GM23248 (cell line): ENCODE results near the gene CARD11. TPM values are rescaled to one million over a fixed set of nuclear protein-coding genes. Genes with fewer than 3 reads are reported as not detected.
A peak's percentile ranks its signal among the peaks of the same experiment; 100 is the strongest.

Source experiments
- DNase-seq: peaks from one replicate; pipeline ENCODE4 v3.0.0-alpha.2; 2015
- H2AFZ ChIP-seq: fragments of 200-600 bp; sonication (generic); 2 replicates; pipeline ENCODE4 v1.6.1; 2016; ENCODE audit warnings: antibody characterized with exemption
- H3F3A ChIP-seq: fragments of 200-600 bp; sonication (generic); 2 replicates; pipeline ENCODE4 v1.6.1; 2016; ENCODE audit warnings: mild to moderate bottlenecking, antibody characterized with exemption, mixed run types; ENCODE audit not compliant: insufficient read depth
- H3K27ac ChIP-seq: fragments of 200-600 bp; sonication (generic); 2 replicates; pipeline ENCODE4 v1.5.1; 2016; ENCODE audit warnings: mild to moderate bottlenecking
- H3K27me3 ChIP-seq: fragments of 200-600 bp; sonication (generic); replicated peaks from 2 replicates; pipeline ENCODE4 v1.6.1; 2016; ENCODE audit warnings: mild to moderate bottlenecking; ENCODE audit not compliant: insufficient read depth
- H3K36me3 ChIP-seq: fragments of 200-600 bp; sonication (generic); 2 replicates; pipeline ENCODE4 v1.6.1; 2016; ENCODE audit warnings: low read depth, mild to moderate bottlenecking
- H3K4me1 ChIP-seq: fragments of 200-600 bp; sonication (generic); 2 replicates; pipeline ENCODE4 v1.6.1; 2016; ENCODE audit warnings: mild to moderate bottlenecking; ENCODE audit not compliant: insufficient read depth
- H3K4me2 ChIP-seq: fragments of 200-600 bp; sonication (generic); one replicate; pipeline ENCODE4 v1.6.1; 2016; ENCODE audit warnings: mild to moderate bottlenecking; ENCODE audit not compliant: unreplicated experiment
- H3K4me3 ChIP-seq: fragments of 200-600 bp; sonication (generic); 2 replicates; pipeline ENCODE4 v1.5.1; 2016; ENCODE audit warnings: mild to moderate bottlenecking
- H3K79me2 ChIP-seq: fragments of 200-600 bp; sonication (generic); 2 replicates; pipeline ENCODE4 v1.6.1; 2016; ENCODE audit warnings: mild to moderate bottlenecking; ENCODE audit not compliant: insufficient read depth
- H3K9ac ChIP-seq: fragments of 200-600 bp; sonication (generic); 2 replicates; pipeline ENCODE4 v1.6.1; 2016; ENCODE audit warnings: mild to moderate bottlenecking
- H3K9me2 ChIP-seq: fragments of 200-600 bp; sonication (generic); 2 replicates; pipeline ENCODE4 v1.6.1; 2016; ENCODE audit warnings: mixed run types, mild to moderate bottlenecking, moderate library complexity; ENCODE audit not compliant: insufficient read depth
- H3K9me3 ChIP-seq: fragments of 200-600 bp; sonication (generic); one replicate; pipeline ENCODE4 v1.6.1; 2017; ENCODE audit warnings: low read depth
- H4K20me1 ChIP-seq: fragments of 200-600 bp; sonication (generic); 2 replicates; pipeline ENCODE4 v1.6.0; 2016; ENCODE audit not compliant: insufficient read depth
- EZH2 ChIP-seq: fragments of 200-600 bp; sonication (generic); IDR thresholded peaks from 2 replicates; pipeline ENCODE4 v1.6.1; 2018; ENCODE audit warnings: antibody characterized with exemption, mild to moderate bottlenecking; ENCODE audit not compliant: insufficient read depth, poor library complexity, severe bottlenecking
- EZH2phosphoT487 ChIP-seq: fragments of 200-600 bp; sonication (generic); IDR thresholded peaks from 2 replicates; pipeline ENCODE4 v1.6.1; 2018; ENCODE audit warnings: antibody characterized with exemption, moderate library complexity, mild to moderate bottlenecking, low read depth; ENCODE audit not compliant: insufficient read depth
- WGBS, 2 experiments: methylation state at CpG; one replicate each; pipeline ENCODE4 v1.1.6; 2015 to 2017; ENCODE audit warnings: low lambda C conversion rate in 2 of 2, low coverage in 1 of 2; ENCODE audit errors: missing lambda C conversion rate in 2 of 2; 5-methylcytosine and 5-hydroxymethylcytosine counted together
- in situ Hi-C: fragments of 300-500 bp; cut with MboI; formaldehyde crosslinking; loops from 2 replicates; pipeline ENCODE4 v1.15.0; 2020
- polyA plus RNA-seq: library from polyadenylated mRNA; unstranded; fragments of >200 nt; fragmentation: Nextera tagmentation; extraction: Ambion mirVana; gene quantifications from 2 replicates; pipeline ENCODE4 v1.2.1, GENCODE V29; 2016
- total RNA-seq: library from RNA; depleted of rRNA; stranded (reverse); fragments of >200 nt; shearing (Covaris generic); gene quantifications from 2 replicates; pipeline ENCODE4 v1.2.3, GENCODE V29; 2014

The CARD11 gene
- total and polyA plus RNA-seq, 2 experiments from 2014 or later, result not detected

- TF ChIP-seq EZH2 (no peak), EZH2phosphoT487 (no peak)
- Histone ChIP-seq H3K9ac (no peak overlapping the region), H3K27me3 (no peaks in the 10 kb centered on the region), H3K9me2 (no peaks in the 10 kb centered on the region), H3F3A (no peaks in the 10 kb centered on the region), H2AFZ (no peak overlapping the region), H3K9me3 (no peaks in the 10 kb centered on the region), H3K4me2 (no peak overlapping the region), H3K27ac (no peak overlapping the region), H4K20me1 (no peaks in the 10 kb centered on the region), H3K79me2 (no peaks in the 10 kb centered on the region), H3K4me1 (no peaks in the 10 kb centered on the region), H3K36me3 (no peaks in the 10 kb centered on the region), H3K4me3 (no peak overlapping the region)
- in situ Hi-C loops, result no loop called here
- 51 to 61% methylated on average over 3 to 9 of the region's 9 CpGs for WGBS, 2 experiments
- DNase-seq, result no peak
Measured at GRCh38 chr7:3029138-3029537, 14.5 kb downstream of the CARD11 start.

GRCh38 chr7:3028758-3029093, 14.9 kb downstream of the CARD11 start:
- H3K4me2 ChIP-seq, result no peak overlapping the region
- H3K4me1 ChIP-seq, result no peaks in the 10 kb centered on the region
- no peak overlapping the region for H3K4me3 ChIP-seq
- TF ChIP-seq EZH2 (no peak), EZH2phosphoT487 (no peak)
- no peak overlapping the region for H2AFZ ChIP-seq
- no peaks in the 10 kb centered on the region for H3K9me2 ChIP-seq
- no peak overlapping the region for H3K9ac ChIP-seq
- no peaks in the 10 kb centered on the region for H4K20me1 ChIP-seq
- in situ Hi-C loops, result no loop called here
- WGBS, 2 experiments, result 15 to 32% methylated on average over 5 of the region's 5 CpGs
- H3K9me3 ChIP-seq, result no peaks in the 10 kb centered on the region
- H3F3A ChIP-seq, result no peaks in the 10 kb centered on the region
- no peak overlapping the region for H3K27ac ChIP-seq
- H3K27me3 ChIP-seq, result no peaks in the 10 kb centered on the region
- no peaks in the 10 kb centered on the region for H3K79me2 ChIP-seq
- no peaks in the 10 kb centered on the region for H3K36me3 ChIP-seq
- no peak for DNase-seq

- peak overlapping the region; percentile 38; the same call in 1 of the 2 replicates for H2AFZ ChIP-seq
- H3K79me2 ChIP-seq, result no peaks in the 10 kb centered on the region
- in situ Hi-C loops, result no loop called here
- H3K4me3 ChIP-seq, result no peak overlapping the region
- H3F3A ChIP-seq, result no peaks in the 10 kb centered on the region
- TF ChIP-seq EZH2phosphoT487, result no peak
- TF ChIP-seq EZH2, result no peak
- no peaks in the 10 kb centered on the region for H3K4me1 ChIP-seq
- no peaks in the 10 kb centered on the region for H3K27me3 ChIP-seq
- H3K36me3 ChIP-seq, result no peaks in the 10 kb centered on the region
- H3K4me2 ChIP-seq, result no peak overlapping the region
- H4K20me1 ChIP-seq, result no peaks in the 10 kb centered on the region
- H3K9me2 ChIP-seq, result no peaks in the 10 kb centered on the region
- H3K27ac ChIP-seq, result no peak overlapping the region
- no peaks in the 10 kb centered on the region for H3K9me3 ChIP-seq
- WGBS, 2 experiments, result 6 to 7% methylated on average over 14 of the region's 14 CpGs
- DNase-seq, result peak; percentile 48
- no peak overlapping the region for H3K9ac ChIP-seq
Measured at GRCh38 chr7:3028071-3028757, 15.5 kb downstream of the CARD11 start.

GRCh38 chr7:3027005-3027845, 16.4 kb downstream of the CARD11 start:
- TF ChIP-seq EZH2phosphoT487, result no peak
- no peak for TF ChIP-seq EZH2
- DNase-seq, result peak; percentile 3
- Histone ChIP-seq H3K4me2 (no peak overlapping the region), H3K27me3 (no peaks in the 10 kb centered on the region), H3K4me1 (no peaks in the 10 kb centered on the region), H4K20me1 (no peaks in the 10 kb centered on the region), H3K9ac (no peak overlapping the region), H3K79me2 (no peaks in the 10 kb centered on the region), H3K9me3 (no peaks in the 10 kb centered on the region), H2AFZ (no peak overlapping the region), H3F3A (no peaks in the 10 kb centered on the region), H3K27ac (no peak overlapping the region), H3K36me3 (no peaks in the 10 kb centered on the region), H3K4me3 (no peak overlapping the region), H3K9me2 (no peaks in the 10 kb centered on the region)
- WGBS, 2 experiments, result 27 to 29% methylated on average over 20 of the region's 20 CpGs
- in situ Hi-C loops, result no loop called here
